T-helper 2 cell treated with Interferon-gamma antibody and Interleukin-4, amounts not matched to agents 100 ng/mL and 5 ng/mL, for 36 hours (primary cell): ENCODE results near the gene FBXL13. TPM values are rescaled to one million over a fixed set of nuclear protein-coding genes. Genes with fewer than 3 reads are reported as not detected.
"Not testable (repeated sequence)": the region's sequence is repeated elsewhere in the genome, so short reads cannot be mapped to it uniquely, and the experiment has no call there.

Experiments
- intact Hi-C: fragments of 100-400 bp; cut with micrococcal nuclease; formaldehyde crosslinking; loops from one replicate; pipeline ENCODE4 v1.15.1; 2023
- total RNA-seq: library from RNA; stranded (reverse); gene quantifications from 2 replicates; pipeline ENCODE4 v1.2.3, GENCODE V29; 2022

Gene FBXL13
- total RNA-seq, 1 donor from 2014 or later, result not detected

DNA sequence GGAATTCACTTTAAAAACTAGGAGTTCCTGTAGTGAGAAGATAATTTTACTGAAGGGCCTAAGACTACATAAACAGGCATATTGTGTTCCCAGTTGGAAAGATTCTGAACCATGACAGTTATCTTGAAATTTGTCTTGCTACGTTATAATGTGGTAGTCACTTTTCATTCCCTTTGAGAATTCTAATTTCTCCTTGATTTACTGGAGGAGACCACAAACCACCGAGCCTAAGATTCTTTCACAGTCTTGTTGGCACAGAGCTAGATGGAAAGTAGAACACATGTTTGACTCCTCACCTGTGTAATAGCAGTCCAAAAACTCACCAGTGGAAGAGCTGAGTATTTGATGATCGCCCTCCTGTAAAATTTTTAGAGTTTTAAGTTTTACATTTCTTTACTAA, 5.2 kb upstream of the FBXL13 start:
- intact Hi-C loops, result loop anchor here (5.0 to 10.0 kb wide), 2 partner anchors 215 to 333 kb away; partner anchors contain the start of genes FAM185A and PMPCB

DNA sequence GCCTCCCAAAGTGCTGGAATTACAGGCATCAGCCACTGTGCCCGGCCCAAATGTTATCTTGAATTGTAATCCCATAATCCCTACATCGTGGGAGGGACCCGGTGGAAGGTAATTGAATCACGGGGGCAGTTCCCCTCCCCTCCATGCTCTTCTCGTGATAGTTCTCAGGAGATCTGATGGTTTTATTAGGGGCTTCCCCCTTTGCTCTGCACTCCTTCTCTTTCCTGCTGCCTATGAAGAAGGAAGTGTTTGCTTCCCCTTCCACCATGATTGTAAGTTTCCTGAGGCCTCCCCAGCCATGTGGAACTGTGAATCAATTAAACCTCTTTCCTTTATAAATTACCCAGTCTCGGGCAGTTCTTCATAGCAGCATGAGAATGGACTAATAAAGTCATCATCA, 3.6 kb upstream of the FBXL13 start:
- intact Hi-C loops, result loop anchor here (5.0 to 10.0 kb wide), 2 partner anchors 217 to 331 kb away; partner anchors contain the start of genes FAM185A and PMPCB

GRCh38 chr7:103077318-103077717, 2.7 kb upstream of the FBXL13 start:
- intact Hi-C loops, result loop anchor here (5.0 to 10.0 kb wide), 2 partner anchors 217 to 330 kb away; partner anchors contain the start of genes FAM185A and PMPCB

- intact Hi-C loops, result loop anchor here (5.0 to 10.0 kb wide), 2 partner anchors 218 to 329 kb away; partner anchors contain the start of genes FAM185A and PMPCB
Observed at GRCh38 chr7:103076764-103077163, 2.2 kb upstream of the FBXL13 start.

- intact Hi-C loops, result loop anchor here (1.0 to 10.0 kb wide), 4 partner anchors 74 to 328 kb away; partner anchors contain the start of genes DNAJC2, FAM185A, NAPEPLD and PMPCB
Observed at GRCh38 chr7:103075337-103075918, 832 bp upstream of the FBXL13 start.

- intact Hi-C loops, result loop anchor here (10.0 kb wide), 1 partner anchor 221 kb away; the partner anchor contains the start of gene PMPCB
Observed at GRCh38 chr7:103073989-103074518, 542 bp downstream of the FBXL13 start.

GRCh38 chr7:103071000-103071399, 3.6 kb downstream of the FBXL13 start:
- intact Hi-C loops, result loop anchor here (10.0 kb wide), 1 partner anchor 224 kb away; the partner anchor contains the start of gene PMPCB

GRCh38 chr7:103068414-103069403, 5.9 kb downstream of the FBXL13 start:
- intact Hi-C loops, result no loop called here

DNA sequence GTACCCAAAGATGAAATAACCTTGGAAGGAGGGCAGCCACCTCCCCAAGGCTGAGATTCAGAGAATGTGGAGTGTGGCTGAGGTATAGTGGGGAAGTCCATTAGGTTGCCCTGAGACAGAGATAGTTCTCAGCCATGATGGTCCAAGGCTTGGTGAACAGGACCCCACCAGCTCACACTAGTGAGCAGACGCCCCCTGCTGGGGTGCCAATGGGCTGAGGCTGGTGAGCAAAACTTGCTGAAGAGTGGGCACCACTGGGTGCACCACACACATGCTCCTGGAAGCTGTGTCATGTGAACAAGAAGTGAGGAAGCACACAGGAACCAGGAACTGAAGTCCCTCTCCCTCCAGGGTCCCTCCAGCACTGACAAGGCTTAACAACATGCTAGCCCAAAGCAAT, 8.9 kb downstream of the FBXL13 start:
- intact Hi-C loops, result no loop called here

- intact Hi-C loops, result loop anchor here (5.0 kb wide), 1 partner anchor 307 kb away; no protein-coding TSS in a partner anchor
Observed at GRCh38 chr7:103063895-103064294, 10.7 kb downstream of the FBXL13 start.

DNA sequence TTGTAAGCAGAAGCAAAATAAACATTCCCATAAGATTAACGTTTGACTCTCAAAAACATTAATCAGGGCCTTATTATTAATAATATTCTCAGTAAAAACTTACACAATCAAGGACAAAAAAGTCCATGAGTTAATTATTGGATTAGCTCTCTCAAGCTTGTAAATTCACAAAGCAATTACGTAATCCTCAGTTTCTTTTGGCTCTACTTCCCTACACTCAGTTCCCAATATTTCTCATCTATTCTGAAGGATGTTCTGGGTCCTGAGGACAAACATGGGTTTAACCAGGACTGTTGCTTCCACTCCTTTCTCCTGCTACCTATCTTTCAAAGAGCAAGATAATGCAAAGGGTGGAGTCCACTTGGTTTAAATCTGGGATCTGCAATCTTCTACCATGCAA, 15.1 kb downstream of the FBXL13 start:
- intact Hi-C loops, result no loop called here

- intact Hi-C loops, result no loop called here
Observed at GRCh38 chr7:103058122-103058521, 16.5 kb downstream of the FBXL13 start.

GRCh38 chr7:103056006-103056405, 18.6 kb downstream of the FBXL13 start:
- intact Hi-C loops, result not testable (repeated sequence)

DNA sequence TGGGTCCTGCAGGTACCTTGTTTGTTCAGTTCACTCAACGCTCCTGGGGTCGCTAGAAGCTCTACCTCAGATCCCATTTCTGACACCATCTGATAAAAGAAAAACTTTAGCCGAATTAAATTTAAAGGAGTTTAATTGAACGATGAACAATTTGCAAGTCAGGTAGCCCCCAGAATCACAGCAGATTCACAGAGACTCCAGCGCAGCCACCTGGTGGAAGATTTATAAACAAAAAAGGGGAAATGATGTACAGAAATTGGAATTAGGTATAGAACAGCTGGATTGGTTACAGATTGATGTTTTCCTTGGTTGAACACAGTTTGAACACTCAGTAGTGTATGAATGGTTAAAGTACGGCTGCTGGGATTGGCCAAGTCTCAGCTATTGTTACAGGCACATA, 23.1 kb downstream of the FBXL13 start:
- intact Hi-C loops, result no loop called here

DNA sequence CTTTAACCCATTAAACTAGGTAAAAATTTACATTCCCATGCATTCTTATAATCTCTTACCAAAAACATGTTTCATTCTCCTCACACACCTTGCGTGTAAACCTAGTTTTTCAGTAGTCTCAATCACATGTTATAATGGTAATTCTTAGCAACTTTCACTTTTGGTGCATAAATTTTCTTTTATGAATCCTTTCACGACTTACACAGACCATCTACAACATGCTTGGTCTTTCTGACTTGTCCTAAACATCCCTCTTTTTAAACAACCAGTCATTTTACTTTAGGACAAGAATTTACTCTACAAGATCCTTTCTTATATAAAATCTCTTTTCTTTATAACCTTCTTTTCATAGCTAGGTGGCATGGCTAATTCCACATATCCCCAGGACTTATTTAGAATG, 25.8 kb downstream of the FBXL13 start:
- intact Hi-C loops, result no loop called here

DNA sequence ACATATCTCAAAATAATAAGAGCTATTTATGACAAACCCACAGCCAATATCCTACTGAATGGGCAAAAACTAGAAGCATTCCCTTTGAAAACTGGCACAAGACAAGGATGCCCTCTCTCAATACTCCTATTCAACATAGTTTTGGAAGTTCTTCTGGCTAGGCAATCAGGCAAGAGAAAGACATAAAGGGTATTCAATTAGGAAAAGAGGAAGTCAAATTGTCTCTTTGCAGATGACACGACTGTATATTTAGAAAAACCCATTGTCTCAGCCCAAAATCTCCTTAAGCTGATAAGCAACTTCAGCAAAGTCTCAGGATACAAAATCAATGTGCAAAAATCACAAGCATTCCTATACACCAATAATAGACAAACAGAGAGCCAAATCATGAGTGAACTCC, 32.8 kb downstream of the FBXL13 start:
- intact Hi-C loops, result not testable (repeated sequence)

GRCh38 chr7:103037823-103038739, 36.5 kb downstream of the FBXL13 start:
- intact Hi-C loops, result not testable (repeated sequence)

DNA sequence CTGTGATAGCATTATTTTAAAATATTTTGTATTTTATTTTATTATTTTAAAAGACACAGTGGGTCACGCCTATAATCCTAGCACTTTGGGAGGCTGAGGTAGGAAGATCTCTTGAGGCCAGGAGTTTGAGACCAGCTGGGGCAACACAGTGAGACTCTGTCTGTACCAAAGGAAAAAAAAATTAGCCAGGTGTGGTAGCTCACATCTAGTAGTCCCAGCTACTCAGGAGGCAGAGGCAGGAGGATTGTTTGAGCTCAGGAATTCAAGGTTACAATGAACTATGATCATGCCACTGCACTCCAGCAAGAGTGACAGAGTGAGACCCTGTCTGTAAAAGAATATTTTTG, 37.1 kb downstream of the FBXL13 start:
- intact Hi-C loops, result no loop called here

GRCh38 chr7:103034318-103034717, 40.3 kb downstream of the FBXL13 start:
- intact Hi-C loops, result not testable (repeated sequence)

- intact Hi-C loops, result no loop called here
Observed at GRCh38 chr7:103031781-103032180, 42.8 kb downstream of the FBXL13 start.

DNA sequence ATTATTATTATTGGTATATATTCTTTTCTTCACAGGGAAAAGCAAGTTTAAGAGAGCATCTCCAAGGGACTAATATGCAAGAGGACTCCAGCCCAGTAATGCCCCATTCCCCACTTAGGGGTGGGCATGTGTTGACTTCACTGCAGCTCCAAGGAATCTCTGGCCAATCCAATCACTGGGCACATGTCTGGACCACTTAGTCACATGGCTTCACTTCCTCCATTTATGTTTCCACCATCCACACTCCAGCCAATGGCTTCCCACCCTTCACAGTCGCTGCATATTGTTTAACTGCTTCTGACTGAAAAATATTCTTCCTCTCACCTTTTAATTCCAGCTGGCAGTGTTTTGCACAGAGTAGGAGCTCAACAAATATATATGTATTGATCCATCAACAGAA, 43.6 kb downstream of the FBXL13 start:
- intact Hi-C loops, result no loop called here
